Measurements from ENCODE around the gene RASA3.

GRCh38 chr13:113941571-113942191, 190.7 kb downstream of the RASA3 start:
- no peak for TF ChIP-seq CEBPB (IDR thresholded peaks at IDR 0.05; ENCODE audit: borderline replicate concordance in 1 of 2, low read depth in 2 of 2, low read length in 2 of 2)
- no peak for TF ChIP-seq POLR2AphosphoS5 (IDR thresholded peaks at IDR 0.05; ENCODE audit: low read length)
- TF ChIP-seq FOS (IDR thresholded peaks at IDR 0.05; ENCODE audit: borderline replicate concordance, extremely low read depth, insufficient read length) = no peak
- TF ChIP-seq SP1 (IDR thresholded peaks at IDR 0.05; ENCODE audit: low read depth, low read length) = no peak
- no peak for TF ChIP-seq SUPT20H (IDR thresholded peaks at IDR 0.05; ENCODE audit: borderline replicate concordance, control insufficient read depth, low read depth, low read length)
- no peak for TF ChIP-seq ZNF24 (IDR thresholded peaks at IDR 0.05)
- no peak for TF ChIP-seq CTCF (IDR thresholded peaks at IDR 0.05 in 2 of 3, conservative IDR thresholded peaks at IDR 0.05 in 1 of 3; ENCODE audit: control insufficient read depth in 2 of 3, extremely low read depth in 1 of 3, insufficient read depth in 1 of 3, low read depth in 3 of 3, low read length in 3 of 3)
- TF ChIP-seq CHD1 (IDR thresholded peaks at IDR 0.05; ENCODE audit: low read depth, low read length) = no peak
- TF ChIP-seq SPI1 (IDR thresholded peaks at IDR 0.05; ENCODE audit: borderline replicate concordance, insufficient read depth, low read depth, low read length) = no peak

Data from GM12878 (cell line).